KBM-7 (cell line): ENCODE measurements around the gene TNFSF15.
"Not testable (repeated sequence)": the region's sequence is repeated elsewhere in the genome, so short reads cannot be mapped to it uniquely, and the experiment has no call there.

Experiments
- DNase-seq: peaks from one replicate; pipeline ENCODE4 v3.0.0-alpha.2; 2015
- in situ Hi-C: fragments of 300-500 bp; cut with MboI; formaldehyde crosslinking; loops from 2 replicates; pipeline ENCODE4 v1.14.3; 2020; ENCODE audit warnings: low sequenced_read_pairs, low pct_unique_long_range_greater_than_20kb, mixed read lengths

The TNFSF15 gene

GRCh38 chr9:114769624-114770023 is 36.2 kb downstream of the TNFSF15 start:
- DNase-seq, result no peak
- in situ Hi-C loops, result no loop called here

GRCh38 chr9:114763220-114763619 is 42.6 kb downstream of the TNFSF15 start:
- in situ Hi-C loops, result no loop called here
- no peak for DNase-seq

DNA sequence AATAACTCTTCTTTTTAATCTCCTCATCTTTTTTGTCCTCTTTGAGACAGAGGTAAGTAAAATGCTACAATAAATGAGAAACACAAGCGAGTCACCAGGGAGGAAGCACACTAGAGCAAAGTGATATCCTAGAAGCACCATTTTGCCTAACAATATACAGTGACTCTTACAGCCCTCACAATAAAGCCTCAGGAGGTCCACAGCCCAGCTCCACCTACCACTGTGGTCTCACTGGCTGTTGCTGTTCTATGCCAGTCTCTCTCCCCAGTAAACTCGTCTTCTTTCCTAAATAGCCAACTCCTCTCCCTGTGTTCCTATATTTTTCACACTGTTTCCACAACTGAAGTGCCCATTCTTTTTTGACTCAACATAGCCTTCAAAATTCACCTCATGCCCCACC is 44.3 kb downstream of the TNFSF15 start:
- no peak for DNase-seq
- in situ Hi-C loops, result no loop called here

GRCh38 chr9:114759512-114760341 is 46.1 kb downstream of the TNFSF15 start:
- in situ Hi-C loops, result no loop called here
- DNase-seq, result no peak

GRCh38 chr9:114757984-114758383 is 47.9 kb downstream of the TNFSF15 start:
- DNase-seq, result no peak
- in situ Hi-C loops, result no loop called here

- in situ Hi-C loops, result no loop called here
- DNase-seq, result no peak
These were observed 48.4 kb downstream of the TNFSF15 start for GRCh38 chr9:114757395-114757794.

- no peak for DNase-seq
- in situ Hi-C loops, result no loop called here
These were observed 48.9 kb downstream of the TNFSF15 start for GRCh38 chr9:114756920-114757319.

DNA sequence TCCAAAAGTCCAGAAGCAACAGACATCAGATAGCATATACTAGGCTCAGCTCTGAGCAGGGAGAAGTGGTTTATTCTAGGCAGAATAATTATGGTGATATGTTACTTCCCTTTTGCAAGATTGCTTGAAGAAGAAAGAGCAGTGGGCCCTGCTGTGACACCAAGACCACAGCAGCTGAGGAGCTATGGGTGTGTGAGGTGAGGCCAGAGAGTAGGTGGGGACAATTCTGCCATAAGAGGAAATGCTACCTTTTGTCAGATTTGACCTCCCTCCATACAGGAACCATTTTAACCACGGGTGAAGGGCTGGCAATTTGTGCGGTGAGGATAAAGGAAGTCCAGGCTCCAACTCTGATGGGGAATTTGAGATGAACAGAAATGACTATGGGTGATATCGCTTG is 51.3 kb downstream of the TNFSF15 start:
- in situ Hi-C loops, result no loop called here
- peak; percentile 34 for DNase-seq

DNA sequence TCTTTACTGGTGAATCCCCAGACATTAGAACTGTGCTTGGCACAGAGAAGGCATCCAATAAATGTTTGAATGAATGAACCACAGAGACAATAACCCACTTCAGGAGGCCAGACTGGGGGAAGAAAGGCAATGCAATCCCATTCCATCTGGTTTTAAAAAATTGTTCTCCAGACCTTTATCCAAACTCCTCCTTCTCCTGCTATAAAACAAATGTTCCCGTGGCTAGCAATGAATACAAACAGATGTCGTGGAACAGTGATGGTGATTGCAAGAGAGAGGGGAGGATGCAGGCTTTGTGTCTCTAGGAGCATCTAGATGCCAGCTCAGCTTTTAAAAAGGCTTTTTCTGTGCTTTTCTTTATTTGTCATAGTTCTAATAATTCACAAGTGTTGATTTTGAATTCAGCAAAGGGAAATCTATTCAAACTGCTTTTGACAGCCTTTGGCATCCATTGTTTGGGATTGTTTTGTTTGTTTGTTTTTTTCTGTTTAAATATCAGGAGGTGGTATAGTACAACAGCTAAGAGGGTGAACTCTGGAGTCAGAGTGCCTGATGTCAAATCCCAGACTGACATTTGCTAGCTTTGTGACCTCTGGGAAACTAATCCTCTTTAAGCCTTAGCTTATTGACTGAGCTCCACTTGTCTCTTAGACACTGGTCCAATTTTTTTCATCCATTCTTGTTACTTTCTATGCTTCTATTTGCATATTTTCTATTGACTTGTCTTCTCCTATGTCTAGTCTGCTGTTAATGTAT is 59.1 kb downstream of the TNFSF15 start:
- in situ Hi-C loops, result loop anchor here (25.0 kb wide), 1 partner anchor 266 kb away; no protein-coding TSS in a partner anchor
- no peak for DNase-seq

DNA sequence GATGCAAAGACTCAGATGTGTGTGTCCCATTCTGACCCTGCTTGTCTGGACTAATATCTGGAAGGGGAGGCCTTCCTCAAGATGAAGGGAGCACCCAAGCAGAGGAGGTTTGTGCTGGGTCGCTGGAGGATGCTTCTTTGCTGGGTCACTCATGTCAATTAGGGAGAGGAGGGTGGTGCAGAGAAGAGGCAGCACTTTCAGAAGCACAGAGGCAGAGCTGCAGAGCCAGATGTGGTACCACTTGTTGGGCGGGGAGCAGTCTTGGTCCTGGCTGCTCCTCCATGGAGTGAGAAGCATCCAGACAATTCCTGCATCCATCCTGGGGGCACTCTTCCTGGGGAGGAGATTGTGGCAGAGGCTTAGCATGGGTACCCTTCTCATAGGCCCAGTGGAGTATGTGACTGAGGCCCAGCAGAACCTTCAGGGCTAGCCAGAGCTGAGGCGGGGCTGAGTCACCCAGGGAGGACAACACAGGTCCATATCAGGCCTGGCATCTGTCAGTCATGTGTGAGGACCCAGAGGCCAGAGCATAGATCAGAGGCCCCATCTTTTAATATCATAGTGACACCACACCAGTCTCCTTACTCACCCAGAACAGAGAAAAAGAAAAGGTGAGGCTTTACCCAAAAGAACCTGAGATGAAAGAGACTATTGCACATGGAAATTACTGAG is 59.8 kb downstream of the TNFSF15 start:
- in situ Hi-C loops, result loop anchor here (25.0 kb wide), 1 partner anchor 266 kb away; no protein-coding TSS in a partner anchor
- DNase-seq, result no peak

GRCh38 chr9:114745108-114745848 is 60.6 kb downstream of the TNFSF15 start:
- in situ Hi-C loops, result loop anchor here (25.0 kb wide), 1 partner anchor 267 kb away; no protein-coding TSS in a partner anchor
- DNase-seq, result no peak

DNA sequence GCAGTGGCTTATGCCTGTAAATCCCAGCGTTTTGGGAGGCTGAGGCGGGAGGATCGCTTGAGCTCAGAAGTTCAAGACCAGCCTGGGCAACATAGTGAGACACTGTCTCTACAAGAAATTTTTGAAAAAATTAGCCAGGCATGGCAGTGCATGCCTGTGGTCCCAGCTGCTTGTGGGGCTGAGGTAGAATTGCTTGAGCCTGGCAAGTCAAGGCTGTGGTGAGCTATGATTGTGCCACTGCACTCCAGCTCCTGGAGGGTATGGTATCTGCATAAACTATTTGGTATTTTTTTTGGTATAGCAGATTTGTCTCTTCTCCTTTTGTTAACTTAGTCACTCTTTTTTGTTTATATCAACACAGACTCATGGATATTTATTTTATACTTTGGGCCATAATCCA is 62.4 kb downstream of the TNFSF15 start:
- in situ Hi-C loops, result loop anchor here (25.0 kb wide), 1 partner anchor 269 kb away; no protein-coding TSS in a partner anchor

GRCh38 chr9:114742947-114743346 is 62.9 kb downstream of the TNFSF15 start:
- no peak for DNase-seq
- in situ Hi-C loops, result loop anchor here (25.0 kb wide), 1 partner anchor 269 kb away; no protein-coding TSS in a partner anchor

More for the DNA sequence above, 62.4 kb downstream of the TNFSF15 start:
- DNase-seq, result no peak

GRCh38 chr9:114741521-114741920 is 64.3 kb downstream of the TNFSF15 start:
- not testable (repeated sequence) for DNase-seq
- in situ Hi-C loops, result loop anchor here (25.0 kb wide), 1 partner anchor 271 kb away; no protein-coding TSS in a partner anchor

GRCh38 chr9:114738581-114739316 is 67.1 kb downstream of the TNFSF15 start:
- in situ Hi-C loops, result loop anchor here (25.0 kb wide), 1 partner anchor 274 kb away; no protein-coding TSS in a partner anchor
- peak; percentile 80 for DNase-seq

DNA sequence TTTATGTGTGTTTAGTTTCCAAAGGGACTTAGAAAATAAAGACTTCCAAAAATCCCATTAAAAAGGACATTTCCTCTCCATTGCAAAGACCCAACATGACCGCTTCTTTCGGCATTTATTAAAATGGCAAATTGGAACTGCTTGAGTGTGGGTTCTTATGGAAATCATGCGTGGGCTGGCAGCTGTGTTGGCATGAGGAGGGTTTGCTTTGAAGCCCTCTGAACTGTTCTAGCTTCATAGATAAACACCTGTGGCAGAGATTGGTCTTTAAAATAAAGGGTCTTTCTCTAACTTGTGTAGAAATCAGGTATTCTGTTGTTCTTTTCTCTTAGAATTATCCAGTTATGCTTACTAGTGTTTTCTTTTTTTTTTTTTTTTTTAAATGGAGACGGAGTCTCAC is 68.0 kb downstream of the TNFSF15 start:
- in situ Hi-C loops, result loop anchor here (25.0 kb wide), 1 partner anchor 274 kb away; no protein-coding TSS in a partner anchor
- DNase-seq, result no peak

DNA sequence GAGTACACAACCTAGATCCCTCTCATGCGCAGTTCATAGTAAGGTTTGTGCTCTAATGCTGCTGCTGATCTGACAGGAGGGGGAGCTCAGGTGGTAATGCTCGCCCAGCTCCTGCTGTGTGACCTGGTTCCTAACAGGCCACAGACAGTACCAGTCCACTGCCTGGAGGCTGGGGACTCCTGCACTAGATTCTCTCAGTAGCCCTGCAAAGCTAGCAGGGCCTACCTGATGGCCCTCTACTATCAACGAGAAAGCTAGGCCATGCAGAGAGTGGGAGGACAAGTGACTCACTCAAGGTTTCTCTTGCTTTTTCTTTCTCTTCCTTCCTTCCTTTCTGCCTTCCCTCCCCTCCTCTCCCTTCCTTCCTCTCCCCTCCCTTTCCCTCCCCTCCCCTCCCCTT is 68.7 kb downstream of the TNFSF15 start:
- in situ Hi-C loops, result loop anchor here (25.0 kb wide), 1 partner anchor 275 kb away; no protein-coding TSS in a partner anchor
- no peak for DNase-seq

- in situ Hi-C loops, result loop anchor here (25.0 kb wide), 1 partner anchor 277 kb away; no protein-coding TSS in a partner anchor
- no peak for DNase-seq
These were observed 70.1 kb downstream of the TNFSF15 start for GRCh38 chr9:114735704-114736103.
